ENCODE results near the gene ARMC3.

Gene ARMC3

DNA sequence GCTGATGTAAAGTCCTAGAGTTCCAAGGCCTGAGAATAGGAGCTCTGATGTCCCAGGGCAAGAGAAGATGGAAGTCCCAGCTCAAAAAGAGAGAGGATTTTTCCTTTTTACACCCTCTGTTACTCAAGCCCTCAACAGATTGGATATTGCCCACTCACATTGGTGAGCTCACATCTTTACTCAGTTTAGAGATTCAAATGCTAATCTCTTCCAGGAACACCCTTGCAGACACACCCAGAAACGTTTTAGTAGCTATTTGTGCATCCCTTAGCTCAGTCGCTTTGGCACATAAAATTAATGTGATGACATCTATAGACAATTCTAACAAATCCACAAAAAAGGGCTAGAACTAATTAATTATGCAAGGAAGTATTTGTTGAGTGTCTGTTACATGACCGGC, 27.1 kb downstream of the ARMC3 start:
- no peak for DNase-seq (ENCODE audit: low read depth)
- no peak overlapping the region for H3K4me3 ChIP-seq (ENCODE audit: low read depth, low read length)
- TF ChIP-seq, protein P1, sequence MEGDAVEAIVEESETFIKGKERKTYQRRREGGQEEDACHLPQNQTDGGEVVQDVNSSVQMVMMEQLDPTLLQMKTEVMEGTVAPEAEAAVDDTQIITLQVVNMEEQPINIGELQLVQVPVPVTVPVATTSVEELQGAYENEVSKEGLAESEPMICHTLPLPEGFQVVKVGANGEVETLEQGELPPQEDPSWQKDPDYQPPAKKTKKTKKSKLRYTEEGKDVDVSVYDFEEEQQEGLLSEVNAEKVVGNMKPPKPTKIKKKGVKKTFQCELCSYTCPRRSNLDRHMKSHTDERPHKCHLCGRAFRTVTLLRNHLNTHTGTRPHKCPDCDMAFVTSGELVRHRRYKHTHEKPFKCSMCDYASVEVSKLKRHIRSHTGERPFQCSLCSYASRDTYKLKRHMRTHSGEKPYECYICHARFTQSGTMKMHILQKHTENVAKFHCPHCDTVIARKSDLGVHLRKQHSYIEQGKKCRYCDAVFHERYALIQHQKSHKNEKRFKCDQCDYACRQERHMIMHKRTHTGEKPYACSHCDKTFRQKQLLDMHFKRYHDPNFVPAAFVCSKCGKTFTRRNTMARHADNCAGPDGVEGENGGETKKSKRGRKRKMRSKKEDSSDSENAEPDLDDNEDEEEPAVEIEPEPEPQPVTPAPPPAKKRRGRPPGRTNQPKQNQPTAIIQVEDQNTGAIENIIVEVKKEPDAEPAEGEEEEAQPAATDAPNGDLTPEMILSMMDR (IDR thresholded peaks at IDR 0.05; ENCODE audit: control insufficient read depth, extremely low read depth, insufficient read depth), result no peak

GRCh38 chr10:22958338-22958737, 30.5 kb downstream of the ARMC3 start:
- H3K4me3 ChIP-seq (ENCODE audit: low read depth, low read length), result no peak overlapping the region
- no peak for DNase-seq (ENCODE audit: low read depth)
- TF ChIP-seq, protein P1 (IDR thresholded peaks at IDR 0.05; ENCODE audit: control insufficient read depth, extremely low read depth, insufficient read depth), result no peak

GRCh38 chr10:22959292-22959691, 31.4 kb downstream of the ARMC3 start:
- no peak overlapping the region for H3K4me3 ChIP-seq (ENCODE audit: low read depth, low read length)
- DNase-seq (ENCODE audit: low read depth), result no peak
- TF ChIP-seq, protein P1 (IDR thresholded peaks at IDR 0.05; ENCODE audit: control insufficient read depth, extremely low read depth, insufficient read depth), result no peak

DNA sequence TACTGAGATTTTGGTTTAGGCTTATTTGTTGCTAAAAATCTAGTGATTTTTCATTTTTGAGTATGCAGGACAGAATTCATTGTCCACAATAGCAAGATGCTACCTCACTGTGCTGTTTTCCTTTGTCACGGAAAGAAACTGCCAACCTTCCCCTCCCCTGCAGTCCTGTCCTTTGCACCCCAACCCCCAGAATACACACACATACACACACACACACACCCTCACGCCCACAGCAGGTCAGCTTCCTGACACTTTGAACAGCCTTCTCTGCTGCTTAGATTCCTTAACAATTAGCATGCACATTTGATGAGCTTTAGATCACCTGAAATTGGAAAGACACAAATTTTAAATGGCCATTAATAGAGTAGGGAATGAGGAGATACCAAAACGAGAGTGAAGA, 32.1 kb downstream of the ARMC3 start:
- TF ChIP-seq, protein P1 (IDR thresholded peaks at IDR 0.05; ENCODE audit: control insufficient read depth, extremely low read depth, insufficient read depth), result no peak
- no peak for DNase-seq (ENCODE audit: low read depth)
- no peak overlapping the region for H3K4me3 ChIP-seq (ENCODE audit: low read depth, low read length)

GRCh38 chr10:22962817-22963216, 35.0 kb downstream of the ARMC3 start:
- H3K4me3 ChIP-seq (ENCODE audit: low read depth, low read length), result no peak overlapping the region
- TF ChIP-seq, protein P1 (IDR thresholded peaks at IDR 0.05; ENCODE audit: control insufficient read depth, extremely low read depth, insufficient read depth), result no peak
- DNase-seq (ENCODE audit: low read depth), result no peak

- TF ChIP-seq, protein P1 (IDR thresholded peaks at IDR 0.05; ENCODE audit: control insufficient read depth, extremely low read depth, insufficient read depth), result no peak
- no peak overlapping the region for H3K4me3 ChIP-seq (ENCODE audit: low read depth, low read length)
- no peak for DNase-seq (ENCODE audit: low read depth)
Measured at GRCh38 chr10:22969704-22970103, 41.9 kb downstream of the ARMC3 start.

- TF ChIP-seq, protein P1 (IDR thresholded peaks at IDR 0.05; ENCODE audit: control insufficient read depth, extremely low read depth, insufficient read depth), result no peak
Measured at GRCh38 chr10:22976534-22976933, 48.7 kb downstream of the ARMC3 start.

More at GRCh38 chr10:22976534-22976933, 48.7 kb downstream of the ARMC3 start:
- H3K4me3 ChIP-seq (ENCODE audit: low read depth, low read length), result no peak overlapping the region
- DNase-seq (ENCODE audit: low read depth), result no peak

Measured in LNCaP clone FGC (cell line).